Progenitor cell of endocrine pancreas (in vitro differentiated cells): ENCODE measurements around the gene ARMCX5. TPM values are rescaled to one million over a fixed set of nuclear protein-coding genes. Genes with fewer than 3 reads are reported as not detected.

Source experiments
- DNase-seq: peaks from one replicate; pipeline ENCODE4 v3.0.0; 2021; ENCODE audit warnings: low spot score; ENCODE audit not compliant: unreplicated experiment
- H3K27ac Mint-ChIP-seq: 2 replicates; pipeline ENCODE4 v1.8.0; 2021; ENCODE audit warnings: mild to moderate bottlenecking, moderate library complexity, mixed read lengths
- H3K27me3 Mint-ChIP-seq: 2 replicates; pipeline ENCODE4 v1.8.0; 2021; ENCODE audit warnings: mixed read lengths
- H3K36me3 Mint-ChIP-seq: 2 replicates; pipeline ENCODE4 v1.8.0; 2022; ENCODE audit warnings: mixed read lengths; ENCODE audit not compliant: insufficient read depth
- H3K4me1 Mint-ChIP-seq: 2 replicates; pipeline ENCODE4 v1.8.0; 2021; ENCODE audit warnings: low read depth, mixed read lengths
- H3K4me3 Mint-ChIP-seq: 2 replicates; pipeline ENCODE4 v1.8.0; 2021; ENCODE audit warnings: low read depth, mild to moderate bottlenecking, moderate library complexity, mixed read lengths
- H3K9me3 Mint-ChIP-seq: 2 replicates; pipeline ENCODE4 v1.8.0; 2021; ENCODE audit warnings: low read depth, mixed read lengths
- total RNA-seq: library from RNA; stranded (reverse); gene quantifications from 2 replicates; pipeline ENCODE4 v1.2.1, GENCODE V29; 2021
- TF ChIP-seq, protein P1 (sequence below): fragments of 200-600 bp; sonication (generic); IDR thresholded peaks from one replicate; pipeline ENCODE4 v1.5.0; 2021; ENCODE audit warnings: antibody characterized with exemption, mild to moderate bottlenecking; ENCODE audit not compliant: unreplicated experiment

Gene ARMCX5
- total RNA-seq, 1 donor from 2014 or later, result 13.2 TPM

GRCh38 chrX:102599951-102600579 lies 750 bp downstream of the ARMCX5 start:
- H3K36me3 Mint-ChIP-seq, result peaks cover 7% of the 10 kb centered on the region
- TF ChIP-seq, protein P1, sequence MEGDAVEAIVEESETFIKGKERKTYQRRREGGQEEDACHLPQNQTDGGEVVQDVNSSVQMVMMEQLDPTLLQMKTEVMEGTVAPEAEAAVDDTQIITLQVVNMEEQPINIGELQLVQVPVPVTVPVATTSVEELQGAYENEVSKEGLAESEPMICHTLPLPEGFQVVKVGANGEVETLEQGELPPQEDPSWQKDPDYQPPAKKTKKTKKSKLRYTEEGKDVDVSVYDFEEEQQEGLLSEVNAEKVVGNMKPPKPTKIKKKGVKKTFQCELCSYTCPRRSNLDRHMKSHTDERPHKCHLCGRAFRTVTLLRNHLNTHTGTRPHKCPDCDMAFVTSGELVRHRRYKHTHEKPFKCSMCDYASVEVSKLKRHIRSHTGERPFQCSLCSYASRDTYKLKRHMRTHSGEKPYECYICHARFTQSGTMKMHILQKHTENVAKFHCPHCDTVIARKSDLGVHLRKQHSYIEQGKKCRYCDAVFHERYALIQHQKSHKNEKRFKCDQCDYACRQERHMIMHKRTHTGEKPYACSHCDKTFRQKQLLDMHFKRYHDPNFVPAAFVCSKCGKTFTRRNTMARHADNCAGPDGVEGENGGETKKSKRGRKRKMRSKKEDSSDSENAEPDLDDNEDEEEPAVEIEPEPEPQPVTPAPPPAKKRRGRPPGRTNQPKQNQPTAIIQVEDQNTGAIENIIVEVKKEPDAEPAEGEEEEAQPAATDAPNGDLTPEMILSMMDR, result no peak
- peaks cover 6% of the 10 kb centered on the region for H3K4me1 Mint-ChIP-seq
- peak overlapping the region; percentile 98 for H3K27ac Mint-ChIP-seq
- H3K9me3 Mint-ChIP-seq, result peaks cover 26% of the 10 kb centered on the region
- no peaks in the 10 kb centered on the region for H3K27me3 Mint-ChIP-seq
- peak overlapping the region; percentile 98 for H3K4me3 Mint-ChIP-seq
- DNase-seq, result no peak

GRCh38 chrX:102604327-102604726 lies 5.0 kb downstream of the ARMCX5 start:
- peaks cover 6% of the 10 kb centered on the region for H3K4me1 Mint-ChIP-seq
- no peak for DNase-seq
- H3K4me3 Mint-ChIP-seq, result no peak overlapping the region
- no peak overlapping the region for H3K27ac Mint-ChIP-seq
- peaks cover 13% of the 10 kb centered on the region for H3K36me3 Mint-ChIP-seq
- H3K27me3 Mint-ChIP-seq, result no peaks in the 10 kb centered on the region
- TF ChIP-seq, protein P1, result no peak
- peaks cover 26% of the 10 kb centered on the region for H3K9me3 Mint-ChIP-seq

DNA sequence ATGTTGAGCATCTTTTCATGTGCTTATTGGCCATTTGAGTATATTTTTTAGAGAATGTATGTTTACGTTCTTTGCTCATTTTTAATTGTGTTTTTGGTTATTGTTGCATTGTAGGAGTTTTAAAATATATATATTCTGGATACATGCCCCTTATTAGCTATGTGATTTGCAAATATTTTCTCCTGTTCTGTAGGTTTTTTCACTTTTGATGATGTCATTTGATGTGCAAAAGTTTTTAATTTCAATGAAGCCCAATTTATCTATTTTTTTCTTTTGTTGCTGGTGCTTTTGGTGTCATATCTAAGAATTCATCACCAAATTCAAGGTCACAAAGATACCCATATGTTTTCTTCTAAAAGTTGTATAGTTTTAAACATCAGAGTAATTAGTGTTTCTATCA lies 6.8 kb downstream of the ARMCX5 start:
- Mint-ChIP-seq H3K27me3 (no peaks in the 10 kb centered on the region), H3K27ac (no peak overlapping the region), H3K9me3 (peaks cover 34% of the 10 kb centered on the region), H3K36me3 (peaks cover 18% of the 10 kb centered on the region), H3K4me1 (no peaks in the 10 kb centered on the region), H3K4me3 (no peak overlapping the region)
- TF ChIP-seq, protein P1, result no peak
- no peak for DNase-seq

- no peak for DNase-seq
- Mint-ChIP-seq H3K36me3 (peaks cover 17% of the 10 kb centered on the region), H3K4me1 (no peaks in the 10 kb centered on the region), H3K27ac (no peak overlapping the region), H3K9me3 (peaks cover 48% of the 10 kb centered on the region), H3K4me3 (no peak overlapping the region), H3K27me3 (no peaks in the 10 kb centered on the region)
- TF ChIP-seq, protein P1, result no peak
Observed at GRCh38 chrX:102610905-102611304, 11.6 kb downstream of the ARMCX5 start.

- H3K4me1 Mint-ChIP-seq, result no peaks in the 10 kb centered on the region
- H3K36me3 Mint-ChIP-seq, result peaks cover 50% of the 10 kb centered on the region
- H3K4me3 Mint-ChIP-seq, result no peak overlapping the region
- no peaks in the 10 kb centered on the region for H3K27me3 Mint-ChIP-seq
- H3K27ac Mint-ChIP-seq, result no peak overlapping the region
- H3K9me3 Mint-ChIP-seq, result peaks cover 60% of the 10 kb centered on the region
- no peak for DNase-seq
- TF ChIP-seq, protein P1, result no peak
Observed at GRCh38 chrX:102624105-102624504, 24.8 kb downstream of the ARMCX5 start.
